GM12878 (cell line): ENCODE results near the gene ATP13A1. TPM values are rescaled to one million over a fixed set of nuclear protein-coding genes. Genes with fewer than 3 reads are reported as not detected.

Experiments used
- ATAC-seq: fragments of 200-7000 bp; cut with Tn5 transposase; 3 replicates; pipeline ENCODE4 v1.9.1; 2020; ENCODE audit warnings: mild to moderate bottlenecking, moderate library complexity
- BruUV-seq: library from RNA; stranded (reverse); fragments of 400-500 nt; replicated peaks from 2 replicates; lab custom pipeline; 2021; lab: Mats Ljungman, UMichigan
- CTCF ChIA-PET: fragments of 300-600 bp; sonication (Branson Sonifier 250); formaldehyde crosslinking; extraction: SDS; loops from one replicate; lab custom pipeline; 2021; ENCODE audit warnings: inconsistent platforms; lab: Yijun Ruan, JAX
- POLR2A ChIA-PET: fragments of 350-600 bp; formaldehyde crosslinking; extraction: SDS; loops from one replicate; lab custom pipeline; 2021; ENCODE audit warnings: inconsistent platforms; lab: Charles Lee
- RAD21 ChIA-PET: fragments of 300-600 bp; sonication (Branson Sonifier 250); formaldehyde crosslinking; loops from one replicate; lab custom pipeline; 2023; ENCODE audit warnings: antibody characterized with exemption; ENCODE audit not compliant: unreplicated experiment; lab: Charles Lee
- SMC1A ChIA-PET: fragments of 300-600 bp; sonication (Branson Sonifier 250); formaldehyde crosslinking; loops from one replicate; lab custom pipeline; 2023; ENCODE audit not compliant: unreplicated experiment, uncharacterized antibody; lab: Charles Lee
- DNase-seq: peaks from one replicate; pipeline ENCODE4 v3.0.0-alpha.2; 2011; ENCODE audit warnings: low read depth, low spot score
- FAIRE-seq: peaks from 3 replicates; lab custom pipeline; 2011; peaks lifted over from hg19 to GRCh38; lab: Jason Lieb, UNC
- H2AFZ ChIP-seq: 2 replicates; pipeline ENCODE4 v1.6.0; 2011; ENCODE audit warnings: low read depth, low read length, control low read depth; ENCODE audit not compliant: control insufficient read depth
- H3K27ac ChIP-seq: 2 replicates; pipeline ENCODE4 v1.5.1; 2011; ENCODE audit warnings: control low read depth; ENCODE audit not compliant: control insufficient read depth, insufficient read depth
- H3K27me3 ChIP-seq, 2 experiments: replicated peaks in 1 of 2; 2 replicates each; pipeline versions ENCODE4 v1.6.0 to v1.6.1; 2011; ENCODE audit warnings: low read length in 1 of 2; ENCODE audit not compliant: control insufficient read depth in 2 of 2, insufficient read depth in 2 of 2
- H3K36me3 ChIP-seq, 2 experiments: 2 replicates each; pipeline ENCODE4 v1.5.1; 2011; ENCODE audit warnings: low read length in 1 of 2; ENCODE audit not compliant: control insufficient read depth in 2 of 2, insufficient read depth in 2 of 2
- H3K4me1 ChIP-seq: 2 replicates; pipeline ENCODE4 v1.6.1; 2011; ENCODE audit warnings: mild to moderate bottlenecking, low read length, moderate library complexity, mixed read lengths; ENCODE audit not compliant: control insufficient read depth, insufficient read depth
- H3K4me2 ChIP-seq: 2 replicates; pipeline ENCODE4 v1.6.0; 2011; ENCODE audit warnings: control low read depth; ENCODE audit not compliant: control insufficient read depth, insufficient read depth
- H3K4me3 ChIP-seq: fragments of 200-600 bp; sonication (generic); 2 replicates; pipeline ENCODE4 v1.5.1; 2016
- H3K79me2 ChIP-seq: 2 replicates; pipeline ENCODE4 v1.6.0; 2011; ENCODE audit warnings: low read length; ENCODE audit not compliant: control insufficient read depth, insufficient read depth
- H3K9ac ChIP-seq: 2 replicates; pipeline ENCODE4 v1.8.0; 2011; ENCODE audit warnings: low read length, control low read depth, mixed read lengths; ENCODE audit not compliant: control insufficient read depth, insufficient read depth
- H3K9me3 ChIP-seq: replicated peaks from 3 replicates; pipeline ENCODE4 v1.5.1; 2011; ENCODE audit warnings: mild to moderate bottlenecking, low read length; ENCODE audit not compliant: control insufficient read depth, insufficient read depth
- H4K20me1 ChIP-seq: 2 replicates; pipeline ENCODE4 v1.6.0; 2011; ENCODE audit not compliant: control insufficient read depth, insufficient read depth
- CBFB ChIP-seq: IDR thresholded peaks from 2 replicates; pipeline ENCODE4 v1.6.1; 2016; ENCODE audit warnings: antibody characterized with exemption, low read depth
- E2F4 ChIP-seq: IDR thresholded peaks from 2 replicates; pipeline ENCODE4 v1.6.1; 2012; ENCODE audit warnings: low read depth, low read length, improper control_type of control experiment
- EZH2 ChIP-seq: IDR thresholded peaks from 2 replicates; pipeline ENCODE4 v1.6.1; 2012; ENCODE audit warnings: low read depth, mild to moderate bottlenecking, control low read depth, inconsistent platforms, low read length, borderline replicate concordance; ENCODE audit not compliant: control insufficient read depth
- GABPA ChIP-seq: IDR thresholded peaks from 2 replicates; pipeline ENCODE4 v1.6.1; 2014; ENCODE audit warnings: antibody characterized with exemption, low read depth, mild to moderate bottlenecking, inconsistent platforms
- MXI1 ChIP-seq: fragments of 150-350 bp; IDR thresholded peaks from 2 replicates; pipeline ENCODE4 v1.6.1; 2011; ENCODE audit warnings: low read depth, mild to moderate bottlenecking, inconsistent platforms, low read length, improper control_type of control experiment
- NFIC ChIP-seq: IDR thresholded peaks from 2 replicates; pipeline ENCODE4 v1.6.1; 2012; ENCODE audit warnings: low read depth, mild to moderate bottlenecking, inconsistent platforms, low read length, moderate library complexity
- NFXL1 ChIP-seq: fragments of 450-650 bp; IDR thresholded peaks from 2 replicates; pipeline ENCODE4 v1.6.1; 2017; ENCODE audit warnings: antibody characterized with exemption, mild to moderate bottlenecking, borderline replicate concordance
- NR2C2 ChIP-seq: IDR thresholded peaks from 2 replicates; pipeline ENCODE4 v1.6.1; 2011; ENCODE audit warnings: borderline replicate concordance, low read depth; ENCODE audit not compliant: control insufficient read depth, insufficient read length
- RAD51 ChIP-seq: fragments of 450-650 bp; IDR thresholded peaks from 2 replicates; pipeline ENCODE4 v1.6.1; 2016; ENCODE audit warnings: moderate library complexity, mild to moderate bottlenecking, inconsistent platforms
- RBBP5 ChIP-seq: fragments of 200-600 bp; sonication (generic); conservative IDR thresholded peaks from 2 replicates; pipeline ENCODE4 v1.6.1; 2016
- WRNIP1 ChIP-seq: IDR thresholded peaks from 2 replicates; pipeline ENCODE4 v1.6.1; 2011; ENCODE audit warnings: low read depth, low read length, improper control_type of control experiment, borderline replicate concordance
- ZBTB33 ChIP-seq: fragments of 450-650 bp; IDR thresholded peaks from 2 replicates; pipeline ENCODE4 v1.6.1; 2017; ENCODE audit warnings: mild to moderate bottlenecking
- ZNF274 ChIP-seq: IDR thresholded peaks from one replicate; pipeline ENCODE4 v1.8.0; 2011; ENCODE audit not compliant: insufficient read length, insufficient read depth
- ZSCAN29 ChIP-seq: fragments of 450-650 bp; IDR thresholded peaks from 2 replicates; pipeline ENCODE4 v1.6.1; 2017; ENCODE audit warnings: mild to moderate bottlenecking, moderate library complexity
- WGBS: methylation state at CpG from one replicate; pipeline ENCODE4 v1.1.6; 2016; ENCODE audit warnings: low lambda C conversion rate; ENCODE audit not compliant: insufficient replicate concordance, insufficient coverage; ENCODE audit errors: missing lambda C conversion rate; 5-methylcytosine and 5-hydroxymethylcytosine counted together
- in situ Hi-C: fragments of 300-500 bp; cut with MboI; formaldehyde crosslinking; loops from 9 replicates; pipeline ENCODE4 v1.14.3; 2018; ENCODE audit warnings: mixed read lengths
- intact Hi-C: fragments of 100-400 bp; cut with micrococcal nuclease; formaldehyde crosslinking; loops from one replicate; pipeline ENCODE4 v1.14.2; 2022; ENCODE audit not compliant: unreplicated experiment
- polyA plus RNA-seq, 11 experiments: library from polyadenylated mRNA; depleted of rRNA in 4 of 11; unstranded in 6 of 11; stranded (reverse) in 5 of 11; fragments of >200 nt; fragmentation: Nextera tagmentation in 4 of 11; fragmentation: Illumina TruSeq in 1 of 11; extraction: Ambion mirVana in 4 of 11; extraction: Trizol in 1 of 11; gene quantifications; 1 replicate in 1 of 11; 2 replicates in 10 of 11; pipeline versions ENCODE4 v1.2.1 to v1.2.3, GENCODE V29; 2011 to 2016; ENCODE audit warnings: inconsistent platforms in 2 of 11, missing spikeins in 2 of 11, low read depth in 1 of 11
- total RNA-seq, 4 experiments: library from RNA; depleted of rRNA in 3 of 4; stranded (reverse); fragments of >200 nt in 3 of 4; fragmentation: Illumina TruSeq in 1 of 4; extraction: Trizol in 1 of 4; gene quantifications; 2 replicates each; pipeline versions ENCODE4 v1.2.1 to v1.2.3, GENCODE V29; 2013 to 2021

ATP13A1 gene
- total and polyA plus RNA-seq, 10 of the 15 experiments (the other 5 are each of a cell fraction or from before 2014, with no cell fraction given), result 0.37 to 91.0 (median 29.8) TPM

DNA sequence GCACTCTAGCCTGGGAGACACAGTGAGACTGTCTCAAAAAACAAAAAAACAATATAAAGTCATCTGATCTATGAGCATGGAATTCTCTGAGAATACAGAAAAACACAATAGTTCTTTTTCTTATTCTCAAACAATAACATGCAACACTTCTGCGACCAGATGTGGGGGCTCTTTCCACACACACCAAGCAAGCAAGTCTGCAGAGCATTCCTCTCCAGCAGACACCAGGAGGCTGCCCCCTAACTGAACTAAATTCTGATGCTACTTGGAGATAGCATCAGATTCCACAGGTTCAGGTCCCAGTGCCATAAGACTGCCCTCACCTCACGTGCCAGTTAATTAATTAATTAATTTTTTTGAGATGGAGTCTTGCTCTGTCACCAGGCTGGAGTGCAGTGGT, 32.9 kb upstream of the ATP13A1 start:
- no TSS peak for BruUV-seq
- no peak for DNase-seq
- ChIA-PET CTCF (no interaction called here), RAD21 (no interaction called here), SMC1A (no interaction called here), POLR2A (no interaction called here)
- no peaks in the 10 kb centered on the region for H3K27me3 ChIP-seq
- 23% methylated on average over 2 of the region's 2 CpGs for WGBS
- H3K4me1 ChIP-seq, result no peaks in the 10 kb centered on the region
- H4K20me1 ChIP-seq, result no peaks in the 10 kb centered on the region
- H3K4me3 ChIP-seq, result no peak overlapping the region
- H3K9me3 ChIP-seq, result peaks cover 5% of the 10 kb centered on the region; the same call in 2 of the 3 replicates
- no peaks in the 10 kb centered on the region for H3K36me3 ChIP-seq
- no peak for ATAC-seq
- in situ Hi-C loops (no loop called here), intact Hi-C loops (no loop called here)
- H3K79me2 ChIP-seq, result no peaks in the 10 kb centered on the region
- H3K4me2 ChIP-seq, result no peak overlapping the region
- no peak for FAIRE-seq
- TF ChIP-seq CBFB, result no peak
- no peak overlapping the region for H3K27ac ChIP-seq
- no peak overlapping the region for H2AFZ ChIP-seq
- no peak overlapping the region for H3K9ac ChIP-seq

- ChIA-PET CTCF (no interaction called here), POLR2A (no interaction called here), SMC1A (no interaction called here), RAD21 (no interaction called here)
- H4K20me1 ChIP-seq, result no peaks in the 10 kb centered on the region
- no peaks in the 10 kb centered on the region for H3K79me2 ChIP-seq
- DNase-seq (no peak), FAIRE-seq (no peak), ATAC-seq (no peak)
- no peaks in the 10 kb centered on the region for H3K36me3 ChIP-seq
- H3K4me3 ChIP-seq, result no peak overlapping the region
- WGBS, result 83% methylated on average over 10 of the region's 10 CpGs
- H3K4me1 ChIP-seq, result no peaks in the 10 kb centered on the region
- intact Hi-C loops, result no loop called here
- H3K4me2 ChIP-seq, result no peak overlapping the region
- in situ Hi-C loops, result no loop called here
- BruUV-seq, result no TSS peak
- H3K9me3 ChIP-seq, result no peaks in the 10 kb centered on the region; the same call in 1 of the 3 replicates
- H3K27me3 ChIP-seq, result no peaks in the 10 kb centered on the region
- no peak overlapping the region for H2AFZ ChIP-seq
- no peak overlapping the region for H3K27ac ChIP-seq
- H3K9ac ChIP-seq, result no peak overlapping the region
- no peak for TF ChIP-seq GABPA
- TF ChIP-seq E2F4, result no peak
- no peak for TF ChIP-seq NFIC
- no peak for TF ChIP-seq ZNF274
- no peak for TF ChIP-seq NR2C2
- TF ChIP-seq RAD51, result no peak
- TF ChIP-seq MXI1, result no peak
- no peak for TF ChIP-seq RBBP5
- TF ChIP-seq ZSCAN29, result no peak
- no peak for TF ChIP-seq NFXL1
- TF ChIP-seq EZH2, result no peak
- no peak for TF ChIP-seq ZBTB33
- no peak for TF ChIP-seq WRNIP1
These were observed 28.2 kb upstream of the ATP13A1 start for GRCh38 chr19:19691683-19692082.
